GM19240 (cell line): Measurements from ENCODE around the gene GOLGA6A.
"Not testable (repeated sequence)": the region's sequence is repeated elsewhere in the genome, so short reads cannot be mapped to it uniquely, and the experiment has no call there.

Experiments used
- DNase-seq: peaks from one replicate; pipeline ENCODE4 v3.0.0; 2011; ENCODE audit warnings: low spot score; ENCODE audit not compliant: insufficient read length

The GOLGA6A gene

GRCh38 chr15:74082450-74082849 lies at the start of gene GOLGA6A:
GOLGA6A (minus strand) TSS chr15:74082550; CDS start chr15:74082509, 41 bp downstream.
- not testable (repeated sequence) for DNase-seq

GRCh38 chr15:74131628-74132413 lies 49.5 kb upstream of the GOLGA6A start:
- no peak for DNase-seq

- no peak for DNase-seq
Observed at GRCh38 chr15:74130849-74131627, 48.7 kb upstream of the GOLGA6A start.

GRCh38 chr15:74130155-74130848 lies 48.0 kb upstream of the GOLGA6A start, which contains the start of gene ISLR2:
ISLR2 (plus strand) TSS chr15:74130586; CDS start chr15:74132755, 2,169 bp downstream.
- DNase-seq = no peak

- DNase-seq = no peak
Observed at GRCh38 chr15:74129586-74130154, 47.3 kb upstream of the GOLGA6A start.

- DNase-seq = no peak
Observed at GRCh38 chr15:74128785-74129585, 46.6 kb upstream of the GOLGA6A start.

GRCh38 chr15:74127954-74128784 lies 45.8 kb upstream of the GOLGA6A start:
- no peak for DNase-seq

- DNase-seq = peak; percentile 59
Observed at GRCh38 chr15:74127255-74127953, 45.1 kb upstream of the GOLGA6A start.

- DNase-seq = no peak
Observed at GRCh38 chr15:74124759-74125158, 42.4 kb upstream of the GOLGA6A start.

GRCh38 chr15:74124196-74124595 lies 41.8 kb upstream of the GOLGA6A start:
- DNase-seq = no peak

- no peak for DNase-seq
Observed at GRCh38 chr15:74123658-74124057, 41.3 kb upstream of the GOLGA6A start.

- DNase-seq = no peak
Observed at GRCh38 chr15:74123131-74123429, 40.7 kb upstream of the GOLGA6A start.

- no peak for DNase-seq
Observed at GRCh38 chr15:74122403-74123130, 40.2 kb upstream of the GOLGA6A start.

- no peak for DNase-seq
Observed at GRCh38 chr15:74121858-74122257, 39.5 kb upstream of the GOLGA6A start.

GRCh38 chr15:74121039-74121438 lies 38.7 kb upstream of the GOLGA6A start:
- no peak for DNase-seq

- no peak for DNase-seq
Observed at GRCh38 chr15:74120426-74120825, 38.1 kb upstream of the GOLGA6A start.

GRCh38 chr15:74109713-74110112 lies 27.4 kb upstream of the GOLGA6A start:
- DNase-seq = no peak

- DNase-seq = not testable (repeated sequence)
Observed at GRCh38 chr15:74108611-74109010, 26.3 kb upstream of the GOLGA6A start.

GRCh38 chr15:74108111-74108510 lies 25.8 kb upstream of the GOLGA6A start:
- no peak for DNase-seq
